Stimulated activated CD4-positive, alpha-beta T cell treated with anti-CD3 and anti-CD28 coated beads, Interleukin-4, amount 100 ng/mL, for 4 hours (primary cell): ENCODE results near the gene OR1K1.
"Not testable (repeated sequence)": the region's sequence is repeated elsewhere in the genome, so short reads cannot be mapped to it uniquely, and the experiment has no call there.

Experiments used
- DNase-seq, 2 experiments: peaks; one replicate each; pipeline ENCODE4 v3.0.0-alpha.2; 2020

OR1K1 gene

DNA sequence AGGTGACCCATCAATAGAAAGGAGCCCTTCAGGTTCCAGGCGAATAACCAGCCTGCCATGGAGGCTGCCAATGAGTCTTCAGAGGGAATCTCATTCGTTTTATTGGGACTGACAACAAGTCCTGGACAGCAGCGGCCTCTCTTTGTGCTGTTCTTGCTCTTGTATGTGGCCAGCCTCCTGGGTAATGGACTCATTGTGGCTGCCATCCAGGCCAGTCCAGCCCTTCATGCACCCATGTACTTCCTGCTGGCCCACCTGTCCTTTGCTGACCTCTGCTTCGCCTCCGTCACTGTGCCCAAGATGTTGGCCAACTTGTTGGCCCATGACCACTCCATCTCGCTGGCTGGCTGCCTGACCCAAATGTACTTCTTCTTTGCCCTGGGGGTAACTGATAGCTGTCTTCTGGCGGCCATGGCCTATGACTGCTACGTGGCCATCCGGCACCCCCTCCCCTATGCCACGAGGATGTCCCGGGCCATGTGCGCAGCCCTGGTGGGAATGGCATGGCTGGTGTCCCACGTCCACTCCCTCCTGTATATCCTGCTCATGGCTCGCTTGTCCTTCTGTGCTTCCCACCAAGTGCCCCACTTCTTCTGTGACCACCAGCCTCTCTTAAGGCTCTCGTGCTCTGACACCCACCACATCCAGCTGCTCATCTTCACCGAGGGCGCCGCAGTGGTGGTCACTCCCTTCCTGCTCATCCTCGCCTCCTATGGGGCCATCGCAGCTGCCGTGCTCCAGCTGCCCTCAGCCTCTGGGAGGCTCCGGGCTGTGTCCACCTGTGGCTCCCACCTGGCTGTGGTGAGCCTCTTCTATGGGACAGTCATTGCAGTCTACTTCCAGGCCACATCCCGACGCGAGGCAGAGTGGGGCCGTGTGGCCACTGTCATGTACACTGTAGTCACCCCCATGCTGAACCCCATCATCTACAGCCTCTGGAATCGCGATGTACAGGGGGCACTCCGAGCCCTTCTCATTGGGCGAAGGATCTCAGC is at the start of gene OR1K1:
Gene OR1K1 (plus strand): TSS at position 58 of the 995 bp plus-strand sequence. CDS start 0 bp downstream, at position 58.
- DNase-seq, result no peak

GRCh38 chr9:122754825-122755224 is 45.1 kb upstream of the OR1K1 start:
- no peak for DNase-seq

DNA sequence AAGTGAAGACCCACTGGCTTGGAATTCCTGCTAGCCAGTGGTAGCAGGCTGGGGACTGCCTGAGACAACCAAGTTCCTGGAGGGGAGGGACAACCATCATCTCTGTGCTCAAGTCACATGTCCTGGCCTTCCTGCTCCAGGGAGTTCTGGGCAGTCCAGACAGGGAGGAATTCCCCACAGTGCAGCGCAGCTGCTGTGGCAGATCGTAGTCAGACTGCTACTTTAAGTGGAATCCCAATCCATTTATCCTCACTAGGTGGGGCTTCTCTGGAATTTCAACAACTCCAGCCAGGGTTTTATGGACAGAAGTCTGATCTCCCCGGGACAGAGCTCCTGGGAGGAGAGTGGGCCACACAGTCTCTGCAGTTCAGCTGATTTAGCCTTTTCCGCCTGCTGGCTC is 32.1 kb upstream of the OR1K1 start:
- no peak for DNase-seq

DNA sequence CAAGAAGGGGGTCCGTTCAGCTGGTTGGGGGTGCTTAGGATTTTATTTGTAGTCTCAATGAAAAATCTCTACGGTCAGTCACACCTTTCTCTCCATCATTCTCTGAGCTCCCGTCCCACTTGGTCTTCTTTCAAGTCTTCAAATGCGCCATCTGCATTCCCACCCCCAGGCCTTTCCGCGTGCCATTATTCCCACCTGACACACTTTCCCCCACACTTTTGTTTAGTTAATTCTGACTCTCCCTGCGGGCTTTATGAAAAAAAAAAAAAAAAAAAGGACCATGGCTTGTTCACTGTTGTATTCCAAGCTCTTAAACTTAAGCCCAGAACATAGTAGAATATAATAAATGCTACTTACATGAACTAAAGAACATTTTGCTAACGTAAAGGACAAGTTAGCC is 22.9 kb upstream of the OR1K1 start:
- DNase-seq, result no peak

- DNase-seq, result no peak
Observed at GRCh38 chr9:122777935-122778627, 21.8 kb upstream of the OR1K1 start.

DNA sequence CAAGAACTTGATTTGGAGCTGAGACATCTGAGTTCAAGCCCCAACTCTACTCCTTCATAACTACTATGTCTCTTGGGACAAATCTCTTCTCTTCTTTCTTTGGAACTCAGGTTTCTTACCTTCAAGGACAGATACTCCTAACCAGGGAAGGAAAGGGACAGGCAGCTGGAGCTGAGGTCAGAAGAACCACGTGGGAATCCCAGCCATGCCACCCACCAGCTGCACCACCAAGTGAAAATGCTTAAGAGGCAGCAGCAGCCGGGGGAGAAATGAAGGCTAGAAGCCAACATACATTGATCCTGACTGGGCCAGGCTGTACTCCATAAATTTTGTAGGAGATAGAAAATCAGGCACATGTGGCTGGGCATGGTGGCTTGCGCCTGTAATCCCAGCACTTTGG is 20.7 kb upstream of the OR1K1 start:
- DNase-seq, result no peak

DNA sequence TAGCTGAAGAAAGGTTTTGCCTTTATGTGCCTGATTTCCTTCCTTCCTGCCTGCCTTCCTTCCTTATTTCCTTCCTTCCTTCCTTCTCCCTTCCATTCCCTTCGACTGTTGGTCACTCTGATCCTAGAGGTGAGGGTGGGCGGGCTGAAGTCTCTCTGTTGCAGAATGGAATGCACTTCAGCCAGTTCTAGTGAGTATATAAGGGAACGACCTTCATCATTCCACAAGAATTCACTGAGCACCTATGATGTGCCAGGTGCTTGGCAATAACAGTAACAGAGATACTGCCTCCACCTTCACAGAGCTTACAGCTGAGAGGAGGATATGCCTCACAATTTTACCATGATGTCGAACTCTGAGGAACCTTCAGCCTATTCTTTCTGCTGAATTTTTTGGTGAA is 19.9 kb upstream of the OR1K1 start:
- no peak for DNase-seq

DNA sequence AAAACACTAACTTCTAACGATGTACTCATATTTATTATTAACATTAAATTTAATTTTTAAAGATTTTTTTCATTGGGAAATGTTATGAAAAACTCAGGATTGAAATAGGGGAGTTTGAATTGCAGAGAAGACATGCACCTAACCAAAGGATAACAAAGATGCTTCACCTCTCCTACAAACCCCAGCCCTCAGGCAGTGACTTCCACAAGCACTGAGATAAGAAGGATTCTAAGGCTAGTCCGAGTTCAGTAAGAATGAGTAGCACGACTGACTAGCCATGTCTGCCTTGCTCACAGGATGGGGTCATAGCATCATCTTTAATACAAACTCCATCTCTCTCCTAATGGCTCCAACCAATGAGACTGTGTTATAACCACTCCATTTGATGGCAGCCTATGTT is 18.3 kb upstream of the OR1K1 start:
- no peak for DNase-seq

DNA sequence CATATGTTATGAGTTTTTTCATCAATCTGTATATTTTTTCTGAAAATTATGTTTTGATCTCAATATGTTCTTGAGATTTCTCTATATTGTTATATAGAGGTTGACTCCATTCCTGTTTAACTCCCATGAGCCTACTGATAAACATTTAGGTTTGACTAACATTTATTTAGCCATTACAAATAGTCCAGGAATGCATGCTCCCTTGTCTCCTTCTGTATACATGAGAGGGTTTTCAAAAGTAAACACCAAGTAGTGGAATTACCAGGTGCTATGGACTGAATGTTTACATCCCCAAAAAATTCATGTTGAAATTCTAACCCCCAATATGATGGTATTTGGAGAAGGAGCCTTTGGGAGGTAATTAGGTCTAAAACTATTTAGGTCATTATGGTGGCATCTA is 14.7 kb upstream of the OR1K1 start:
- no peak for DNase-seq

DNA sequence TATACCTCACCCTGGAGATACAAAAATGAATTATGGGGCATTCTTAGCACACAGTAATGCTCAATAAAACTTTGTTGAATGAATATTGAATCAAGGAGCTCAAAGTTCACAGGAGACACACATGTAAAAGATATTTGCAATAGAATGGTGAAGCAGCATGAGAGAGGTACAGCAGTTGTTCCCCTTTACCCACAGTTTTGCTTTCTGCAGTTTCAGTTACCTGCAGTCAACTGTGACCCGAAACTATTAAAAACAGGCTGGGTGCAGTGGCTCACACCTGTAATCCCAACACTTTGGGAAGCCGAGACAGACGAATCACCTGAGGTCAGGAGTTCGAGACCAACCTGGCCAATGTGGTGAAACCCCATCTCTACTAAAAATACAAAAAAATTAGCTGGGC is 13.6 kb upstream of the OR1K1 start:
- DNase-seq, result no peak

- no peak for DNase-seq
Observed at GRCh38 chr9:122788831-122789230, 11.1 kb upstream of the OR1K1 start, which contains the start of gene OR5C1. Gene OR5C1 (plus strand): TSS chr9:122788933. CDS start chr9:122788933, 0 bp downstream.

- DNase-seq, result no peak
Observed at GRCh38 chr9:122789256-122790046, 10.5 kb upstream of the OR1K1 start.

GRCh38 chr9:122791872-122792669 is 7.9 kb upstream of the OR1K1 start:
- DNase-seq, result no peak

GRCh38 chr9:122797316-122798063 is 2.4 kb upstream of the OR1K1 start:
- no peak for DNase-seq

DNA sequence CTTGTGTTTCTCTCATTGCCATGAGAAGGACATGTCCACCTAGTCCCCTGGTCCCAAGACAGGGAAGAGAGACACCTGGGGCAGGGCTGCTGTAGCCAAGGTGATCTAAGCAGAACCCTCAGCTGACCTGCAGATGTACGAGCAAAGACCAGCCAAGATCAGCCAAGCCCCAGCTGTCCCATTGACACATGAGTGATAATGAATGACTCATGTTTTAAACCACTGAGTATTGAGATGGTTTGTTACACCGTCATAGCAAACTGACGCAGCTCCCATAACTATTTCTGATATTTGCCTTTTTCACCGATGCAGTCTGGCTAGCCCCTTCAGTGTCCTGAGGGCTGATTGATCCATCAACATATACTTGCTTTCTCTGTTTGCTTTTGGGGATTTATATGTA is 6.7 kb downstream of the OR1K1 start:
- DNase-seq, result no peak

DNA sequence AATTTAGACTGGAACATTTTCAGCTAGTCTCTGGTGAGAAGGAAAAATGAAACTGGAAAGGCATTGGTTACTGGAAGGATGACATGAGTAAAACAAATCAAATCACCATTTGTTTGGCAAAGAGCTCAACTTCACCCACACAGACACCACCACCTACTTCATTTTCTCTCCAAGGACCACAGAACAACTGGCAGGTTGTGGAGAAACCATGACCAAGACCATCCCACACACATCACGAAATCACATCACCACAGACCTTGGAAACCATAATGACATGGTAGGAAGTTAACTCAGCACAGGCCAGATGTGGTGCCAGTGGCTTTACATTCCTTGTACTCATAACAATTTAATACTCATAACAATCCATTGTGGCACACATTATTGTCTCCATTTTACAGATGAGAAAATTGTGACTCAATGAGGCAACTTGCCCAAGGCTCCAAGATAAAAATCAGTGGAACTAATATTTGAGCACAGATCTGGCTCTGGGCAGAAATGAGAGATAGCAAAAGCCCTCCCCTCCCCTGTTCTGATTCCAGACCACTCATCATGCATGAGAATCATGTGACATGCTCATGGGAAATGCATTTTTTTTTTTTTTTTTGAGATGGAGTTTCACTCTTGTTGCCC is 7.5 kb downstream of the OR1K1 start:
- no peak for DNase-seq

DNA sequence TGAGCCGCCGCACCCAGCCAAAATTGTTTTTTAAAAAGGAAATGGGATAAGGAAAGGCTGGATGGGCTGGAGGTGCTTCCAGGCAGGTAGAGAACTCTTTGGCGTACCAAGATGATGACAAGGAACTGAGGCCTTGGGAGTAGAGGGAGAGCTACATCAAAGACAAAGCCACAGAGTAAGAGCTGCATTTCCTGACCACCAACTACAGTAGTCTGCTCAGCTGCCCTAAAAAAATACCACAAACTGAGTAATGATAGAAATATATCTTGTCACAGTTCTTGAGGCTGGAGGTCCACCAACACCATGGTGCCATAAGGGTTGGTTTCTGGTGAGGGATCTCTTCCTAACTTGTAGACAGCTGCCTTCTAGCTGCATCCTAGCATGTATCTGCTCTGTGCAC is 8.2 kb downstream of the OR1K1 start:
- no peak for DNase-seq

DNA sequence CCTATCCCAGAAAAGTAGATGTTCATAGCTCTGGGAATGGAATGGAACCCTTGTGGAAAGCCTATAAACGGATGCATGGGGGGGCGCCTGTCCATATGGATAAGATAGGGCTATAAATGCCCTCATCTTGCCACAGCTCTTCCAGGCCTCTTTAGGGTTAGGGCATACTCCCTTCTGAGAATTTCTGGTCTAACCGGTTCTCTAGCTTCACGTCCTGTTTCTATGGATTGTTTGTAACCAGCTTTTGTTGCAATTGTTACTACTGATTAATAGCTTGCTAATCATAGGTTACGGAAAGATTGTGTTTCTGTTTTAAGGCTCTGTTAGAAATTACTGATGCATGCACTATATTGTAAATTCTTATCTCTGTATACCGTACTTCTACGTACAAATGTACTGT is 9.3 kb downstream of the OR1K1 start:
- not testable (repeated sequence) for DNase-seq

DNA sequence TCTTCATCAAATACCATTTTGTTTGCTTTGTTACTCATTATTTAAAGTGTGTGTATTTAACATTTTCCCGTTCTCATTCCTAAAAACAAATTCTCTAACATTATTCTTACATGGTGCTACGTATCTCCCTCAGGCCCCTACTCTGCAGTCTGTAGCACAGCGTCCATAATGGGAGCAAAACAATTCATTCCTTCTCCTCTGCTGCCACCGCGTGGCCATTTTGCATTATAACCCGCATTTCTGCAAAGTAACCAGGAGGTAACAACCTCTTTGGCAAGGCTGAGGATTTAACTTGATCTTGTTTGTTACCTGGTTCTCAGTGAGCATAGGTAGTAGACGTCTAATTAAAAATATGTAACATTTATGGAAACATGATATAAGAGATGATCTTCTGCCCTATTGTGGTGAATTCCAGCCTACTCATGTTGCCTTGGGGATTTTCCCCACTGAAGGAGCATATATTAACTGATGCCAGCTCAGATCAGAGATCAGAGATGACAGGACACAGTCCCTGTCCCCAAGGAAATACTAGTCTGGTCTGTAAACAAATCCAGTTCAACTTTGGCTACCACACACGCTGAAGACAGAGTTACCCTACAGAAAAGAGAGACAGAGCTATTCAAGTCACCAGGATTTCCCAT is 10.5 kb downstream of the OR1K1 start:
- DNase-seq, result peak; percentile 66

GRCh38 chr9:122812736-122813135 is 12.8 kb downstream of the OR1K1 start:
- DNase-seq, result no peak
